Transverse colon (tissue), 4 donors: Measurements from ENCODE around the gene MSL1. TPM values are rescaled to one million over a fixed set of nuclear protein-coding genes. Genes with fewer than 3 reads are reported as not detected.

Source experiments
- DNase-seq: peaks from one replicate; pipeline ENCODE4 v3.0.0-alpha.2; 2019
- H3K27ac ChIP-seq, 4 donors: fragments of 200-600 bp; sonication (generic); 2 replicates each; pipeline ENCODE4 v1.5.1; 2016 to 2018; ENCODE audit warnings: inconsistent platforms in 4 of 4
- H3K27me3 ChIP-seq: fragments of 200-600 bp; sonication (generic); 2 replicates; pipeline ENCODE4 v1.5.1; 2017; ENCODE audit warnings: inconsistent platforms
- H3K36me3 ChIP-seq, 4 donors: fragments of 200-600 bp; sonication (generic); 2 replicates each; pipeline ENCODE4 v1.5.1; 2017 to 2019; ENCODE audit warnings: inconsistent platforms in 4 of 4
- H3K4me1 ChIP-seq, 4 donors: fragments of 200-600 bp; sonication (generic); 2 replicates each; pipeline ENCODE4 v1.5.1; 2017 to 2020; ENCODE audit warnings: inconsistent platforms in 4 of 4
- H3K4me3 ChIP-seq, 4 donors: fragments of 200-600 bp; sonication (generic); 1 replicate in 1 of 4; 2 replicates in 3 of 4; pipeline versions ENCODE4 v1.5.1 to v1.6.1; 2017 to 2019; ENCODE audit warnings: inconsistent platforms in 4 of 4
- H3K9me3 ChIP-seq, 2 donors: fragments of 200-600 bp; sonication (generic); 2 replicates each; pipeline ENCODE4 v1.5.1; 2017 to 2019; ENCODE audit warnings: inconsistent platforms in 2 of 2
- EP300 ChIP-seq: sonication (generic); formaldehyde crosslinking; IDR thresholded peaks from one replicate; pipeline ENCODE4 v1.6.1; 2017; ENCODE audit warnings: antibody characterized with exemption, low read depth
- POLR2A ChIP-seq: fragments of 450-650 bp; IDR thresholded peaks from one replicate; pipeline ENCODE4 v1.6.1; 2016; ENCODE audit warnings: antibody characterized with exemption, mild to moderate bottlenecking, moderate library complexity
- POLR2AphosphoS5 ChIP-seq, 3 donors: sonication (generic); formaldehyde crosslinking; IDR thresholded peaks; one replicate each; pipeline ENCODE4 v1.6.1; 2016; ENCODE audit warnings: antibody characterized with exemption in 3 of 3
- WGBS, 2 donors: methylation state at CpG; one replicate each; pipeline ENCODE4 v1.1.5; 2018; ENCODE audit warnings: low coverage in 1 of 2; 5-methylcytosine and 5-hydroxymethylcytosine counted together
- in situ Hi-C, 4 donors: fragments of 200-750 bp; cut with MboI; loops; one replicate each; pipeline versions ENCODE4 v1.15.0 to v1.15.1; 2017; ENCODE audit warnings: low sequenced_read_pairs in 3 of 4, low pct_ligation_motif_present in 1 of 4, low pct_unique_long_range_greater_than_20kb in 1 of 4
- intact Hi-C: fragments of 100-400 bp; cut with DNase I; formaldehyde crosslinking; loops from one replicate; pipeline ENCODE4 v1.15.1; 2023; ENCODE audit warnings: low total_unique reads
- total RNA-seq, 4 donors: library from RNA; depleted of rRNA; stranded (reverse); fragments of >200 nt; gene quantifications; one replicate each; pipeline ENCODE4 v1.1.0, GENCODE V29; 2016
- TF ChIP-seq, protein P1 (sequence below), 5 experiments: fragments of 200-600 bp in 3 of 5; fragments of 450-650 bp in 2 of 5; sonication (generic) in 3 of 5; IDR thresholded peaks; 1 replicate in 2 of 5; 2 replicates in 3 of 5; pipeline ENCODE4 v1.5.1; 2016 to 2017; ENCODE audit warnings: antibody characterized with exemption in 5 of 5, inconsistent platforms in 3 of 5, mild to moderate bottlenecking in 2 of 5, moderate library complexity in 1 of 5

The MSL1 gene
- total RNA-seq, 4 donors from 2014 or later = 73.9 to 258 (median 90.6) TPM

DNA sequence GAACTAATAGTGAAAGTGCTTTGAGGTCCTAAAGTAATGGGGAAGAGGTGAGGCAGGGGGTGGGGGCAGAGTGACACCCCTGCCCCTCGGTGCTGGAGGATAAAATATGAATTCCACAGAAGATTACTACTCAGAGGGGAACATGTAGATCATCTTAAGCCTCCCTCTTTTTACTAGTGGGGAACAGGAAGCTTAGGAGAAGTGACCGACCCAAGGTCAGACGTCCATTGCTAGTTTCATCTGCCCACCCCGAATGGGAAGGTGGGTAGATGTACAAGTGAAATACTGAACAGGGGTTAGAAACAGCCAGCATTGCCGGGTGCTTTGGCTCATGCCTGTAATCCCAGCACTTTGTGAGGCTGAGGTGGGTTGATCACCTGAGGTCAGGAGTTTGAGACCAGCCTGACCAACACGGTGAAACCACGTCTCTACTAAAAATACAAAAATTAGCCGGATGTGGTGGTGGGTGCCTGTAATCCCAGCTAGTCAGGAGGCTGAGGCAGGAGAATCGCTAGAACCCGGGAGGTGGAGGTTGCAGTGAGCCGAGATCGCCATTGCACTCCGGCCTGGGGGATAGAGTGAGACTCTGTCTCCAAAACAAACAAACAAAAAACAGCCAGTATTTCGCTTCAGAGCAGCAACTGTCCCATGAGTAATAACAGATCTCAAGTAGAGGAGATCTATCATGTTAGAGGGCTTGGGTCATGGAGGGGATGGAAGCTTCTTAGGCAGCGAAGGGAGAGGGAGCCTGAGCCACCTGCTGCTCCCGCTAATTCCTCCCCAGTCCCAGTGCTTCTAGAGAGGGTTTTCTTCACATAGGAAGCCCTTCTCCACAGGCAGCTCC, 20.2 kb upstream of the MSL1 start:
- DNase-seq = no peak
- Histone ChIP-seq H3K4me3 (peak overlapping the region in 1 of 4 donors; percentile 68), H3K27me3 (no peaks in the 10 kb centered on the region), H3K36me3 (no peaks in the 10 kb centered on the region), H3K4me1 (peaks cover 71 to 89% (median 80%) of the 10 kb centered on the region in 4 donors), H3K9me3 (no peaks in the 10 kb centered on the region), H3K27ac (peak overlapping the region; percentile 93 to 99 (median 96))
- TF ChIP-seq, protein P1, sequence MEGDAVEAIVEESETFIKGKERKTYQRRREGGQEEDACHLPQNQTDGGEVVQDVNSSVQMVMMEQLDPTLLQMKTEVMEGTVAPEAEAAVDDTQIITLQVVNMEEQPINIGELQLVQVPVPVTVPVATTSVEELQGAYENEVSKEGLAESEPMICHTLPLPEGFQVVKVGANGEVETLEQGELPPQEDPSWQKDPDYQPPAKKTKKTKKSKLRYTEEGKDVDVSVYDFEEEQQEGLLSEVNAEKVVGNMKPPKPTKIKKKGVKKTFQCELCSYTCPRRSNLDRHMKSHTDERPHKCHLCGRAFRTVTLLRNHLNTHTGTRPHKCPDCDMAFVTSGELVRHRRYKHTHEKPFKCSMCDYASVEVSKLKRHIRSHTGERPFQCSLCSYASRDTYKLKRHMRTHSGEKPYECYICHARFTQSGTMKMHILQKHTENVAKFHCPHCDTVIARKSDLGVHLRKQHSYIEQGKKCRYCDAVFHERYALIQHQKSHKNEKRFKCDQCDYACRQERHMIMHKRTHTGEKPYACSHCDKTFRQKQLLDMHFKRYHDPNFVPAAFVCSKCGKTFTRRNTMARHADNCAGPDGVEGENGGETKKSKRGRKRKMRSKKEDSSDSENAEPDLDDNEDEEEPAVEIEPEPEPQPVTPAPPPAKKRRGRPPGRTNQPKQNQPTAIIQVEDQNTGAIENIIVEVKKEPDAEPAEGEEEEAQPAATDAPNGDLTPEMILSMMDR (IDR thresholded peaks at IDR 0.05) = no peak
- TF ChIP-seq POLR2AphosphoS5 (IDR thresholded peaks at IDR 0.05) = no peak
- no peak for TF ChIP-seq POLR2A
- TF ChIP-seq EP300 = no peak
- intact Hi-C loops = no loop called here
- WGBS, 2 donors = 70 to 74% methylated on average over 13 to 16 of the region's 16 CpGs
- in situ Hi-C loops = no loop called here

DNA sequence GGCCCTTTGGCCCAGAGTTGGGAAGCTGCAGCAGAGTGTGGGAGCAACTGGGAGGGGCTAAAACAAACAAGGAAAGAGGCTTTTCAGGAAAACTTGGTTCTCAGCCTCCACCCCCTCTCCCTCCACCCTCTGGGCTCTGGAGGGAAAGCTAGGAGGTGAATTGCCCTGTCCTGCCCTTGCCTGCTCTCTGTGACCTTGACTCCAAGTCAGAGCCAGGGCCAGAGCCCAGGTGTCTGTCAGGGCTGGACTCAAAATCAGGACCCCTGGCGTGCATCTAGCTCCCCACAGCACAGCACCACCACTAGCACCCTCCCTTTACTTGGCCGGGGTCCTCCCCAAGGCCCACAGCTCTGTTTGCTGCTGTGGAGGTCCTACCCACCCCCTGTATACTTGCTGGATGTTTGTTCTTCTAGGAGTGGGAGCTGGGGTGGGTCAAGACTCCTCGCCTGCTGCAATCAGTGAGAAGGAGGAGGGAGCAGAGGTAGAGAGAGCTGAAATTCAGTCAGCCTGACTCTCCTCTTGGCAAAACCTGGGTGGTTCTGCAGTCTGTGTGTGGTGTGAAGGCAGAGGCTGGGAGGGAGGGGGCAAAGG, 18.6 kb upstream of the MSL1 start:
- H3K4me1 ChIP-seq = peaks cover 70 to 89% (median 80%) of the 10 kb centered on the region in 4 donors
- WGBS, 2 donors = 30 to 43% methylated on average over 2 to 3 of the region's 3 CpGs
- DNase-seq = no peak
- no peaks in the 10 kb centered on the region for H3K36me3 ChIP-seq
- H3K4me3 ChIP-seq = no peak overlapping the region
- H3K27me3 ChIP-seq = no peaks in the 10 kb centered on the region
- no peak for TF ChIP-seq EP300
- TF ChIP-seq POLR2AphosphoS5 (IDR thresholded peaks at IDR 0.05) = no peak
- no peak for TF ChIP-seq POLR2A
- TF ChIP-seq, protein P1 (IDR thresholded peaks at IDR 0.05) = no peak
- in situ Hi-C loops (no loop called here), intact Hi-C loops (no loop called here)
- peak overlapping the region; percentile 93 to 99 (median 96) for H3K27ac ChIP-seq
- no peaks in the 10 kb centered on the region for H3K9me3 ChIP-seq

DNA sequence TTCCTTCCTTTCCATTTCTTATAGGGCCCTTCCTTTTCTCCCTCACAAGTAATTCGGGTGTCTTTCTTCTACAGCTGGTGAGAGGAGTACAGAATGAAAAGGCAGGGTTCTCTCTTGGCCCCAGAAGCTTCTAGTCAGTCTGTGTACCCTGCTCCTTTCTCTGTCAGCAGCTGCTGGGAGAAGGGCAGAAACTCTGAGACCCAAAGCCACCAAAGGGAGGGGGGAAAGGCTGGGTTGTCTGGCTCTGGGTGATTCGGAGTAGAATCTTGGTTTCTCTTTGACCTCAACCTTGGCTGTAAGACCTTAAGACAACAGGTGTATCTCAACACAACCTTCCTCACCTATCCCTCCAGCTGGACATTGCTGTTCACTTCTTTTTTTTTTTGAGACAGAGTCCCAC, 18.1 kb upstream of the MSL1 start:
- H3K27ac ChIP-seq = peak overlapping the region; percentile 93 to 99 (median 96)
- TF ChIP-seq POLR2AphosphoS5 (IDR thresholded peaks at IDR 0.05) = no peak
- no peak for TF ChIP-seq EP300
- no peak for TF ChIP-seq POLR2A
- TF ChIP-seq, protein P1 (IDR thresholded peaks at IDR 0.05) = no peak
- no peaks in the 10 kb centered on the region for H3K27me3 ChIP-seq
- in situ Hi-C loops (no loop called here), intact Hi-C loops (no loop called here)
- H3K4me3 ChIP-seq = no peak overlapping the region
- H3K4me1 ChIP-seq = peaks cover 69 to 89% (median 80%) of the 10 kb centered on the region in 4 donors
- no peaks in the 10 kb centered on the region for H3K9me3 ChIP-seq
- H3K36me3 ChIP-seq = no peaks in the 10 kb centered on the region
- DNase-seq = no peak
- WGBS, 2 donors = 0 to 25% methylated on average over 1 to 2 of the region's 2 CpGs
